Measurements from ENCODE around the gene NPFF. TPM values are rescaled to one million over a fixed set of nuclear protein-coding genes. Genes with fewer than 3 reads are reported as not detected.
A peak's percentile ranks its signal among the peaks of the same experiment; 100 is the strongest.

The NPFF gene
- total and polyA plus RNA-seq, 8 donors, result 0.65 to 1.1 (median 0.94) TPM; not detected in 3

- peak in 2 of 4 donors; percentile 72 to 90 for DNase-seq
- Histone ChIP-seq H3K27me3 (no peaks in the 10 kb centered on the region), H3K27ac (peak overlapping the region; percentile 61 to 67), H3K4me3 (no peak overlapping the region), H3K4me1 (peaks cover 25 to 58% of the 10 kb centered on the region in 2 donors), H3K9me3 (no peaks in the 10 kb centered on the region), H3K36me3 (no peaks in the 10 kb centered on the region)
- TF ChIP-seq CTCF (IDR thresholded peaks at IDR 0.05), result no peak
- intact Hi-C loops (cut with DNase I), result no loop called here
- no peak for ATAC-seq
Measured at GRCh38 chr12:53495903-53496751, 11.2 kb downstream of the NPFF start.

GRCh38 chr12:53493610-53494391 is 13.5 kb downstream of the NPFF start:
- H3K4me3 ChIP-seq, result peak overlapping the region; percentile 39 to 52
- no peak for ATAC-seq
- no peaks in the 10 kb centered on the region for H3K27me3 ChIP-seq
- peaks cover 25 to 46% of the 10 kb centered on the region in 2 donors for H3K4me1 ChIP-seq
- intact Hi-C loops (cut with DNase I), result no loop called here
- no peaks in the 10 kb centered on the region for H3K36me3 ChIP-seq
- peak overlapping the region; percentile 82 to 86 for H3K27ac ChIP-seq
- H3K9me3 ChIP-seq, result no peaks in the 10 kb centered on the region
- no peak for TF ChIP-seq CTCF (IDR thresholded peaks at IDR 0.05)
- DNase-seq, result no peak

GRCh38 chr12:53492830-53493609 is 14.3 kb downstream of the NPFF start:
- TF ChIP-seq CTCF (IDR thresholded peaks at IDR 0.05), result no peak
- peaks cover 25 to 40% of the 10 kb centered on the region in 2 donors for H3K4me1 ChIP-seq
- H3K36me3 ChIP-seq, result no peaks in the 10 kb centered on the region
- H3K27me3 ChIP-seq, result no peaks in the 10 kb centered on the region
- ATAC-seq, result peak; percentile 96
- no peaks in the 10 kb centered on the region for H3K9me3 ChIP-seq
- peak overlapping the region; percentile 82 to 86 for H3K27ac ChIP-seq
- intact Hi-C loops (cut with DNase I), result no loop called here
- H3K4me3 ChIP-seq, result peak overlapping the region; percentile 39 to 52
- peak; percentile 95 to 99 (median 98) for DNase-seq

- Histone ChIP-seq H3K36me3 (peaks cover 0 to 7% of the 10 kb centered on the region in 2 donors), H3K4me1 (peaks cover 25 to 43% of the 10 kb centered on the region in 2 donors), H3K9me3 (no peaks in the 10 kb centered on the region), H3K27me3 (no peaks in the 10 kb centered on the region), H3K27ac (peak overlapping the region; percentile 82 to 86), H3K4me3 (peak overlapping the region; percentile 39 to 52)
- DNase-seq (no peak), ATAC-seq (no peak)
- TF ChIP-seq CTCF (IDR thresholded peaks at IDR 0.05), result no peak
- intact Hi-C loops (cut with DNase I), result no loop called here
Measured at GRCh38 chr12:53492188-53492587, 15.1 kb downstream of the NPFF start.
